Measurements from ENCODE around the gene UNC79.
"Not testable (repeated sequence)": the region's sequence is repeated elsewhere in the genome, so short reads cannot be mapped to it uniquely, and the experiment has no call there.

The UNC79 gene

DNA sequence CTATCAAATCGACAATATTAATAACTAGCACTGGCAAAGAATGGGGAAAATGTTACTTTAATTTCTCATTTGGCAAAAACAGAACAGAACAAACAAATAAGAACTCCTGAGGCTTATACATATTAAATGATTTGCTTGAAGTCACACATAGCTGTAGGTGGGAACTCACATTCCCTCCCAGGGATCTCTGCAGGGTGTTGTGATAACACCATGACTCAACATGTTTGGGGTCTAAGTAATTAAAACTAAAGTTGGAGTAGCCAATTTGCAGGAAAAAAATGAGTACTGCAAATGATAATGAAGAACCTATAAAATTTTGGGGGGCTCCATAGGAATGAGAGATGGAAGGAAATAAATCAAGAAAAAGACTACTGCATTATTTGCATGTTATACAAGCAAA, 27.5 kb downstream of the UNC79 start:
- TF ChIP-seq, protein P1, sequence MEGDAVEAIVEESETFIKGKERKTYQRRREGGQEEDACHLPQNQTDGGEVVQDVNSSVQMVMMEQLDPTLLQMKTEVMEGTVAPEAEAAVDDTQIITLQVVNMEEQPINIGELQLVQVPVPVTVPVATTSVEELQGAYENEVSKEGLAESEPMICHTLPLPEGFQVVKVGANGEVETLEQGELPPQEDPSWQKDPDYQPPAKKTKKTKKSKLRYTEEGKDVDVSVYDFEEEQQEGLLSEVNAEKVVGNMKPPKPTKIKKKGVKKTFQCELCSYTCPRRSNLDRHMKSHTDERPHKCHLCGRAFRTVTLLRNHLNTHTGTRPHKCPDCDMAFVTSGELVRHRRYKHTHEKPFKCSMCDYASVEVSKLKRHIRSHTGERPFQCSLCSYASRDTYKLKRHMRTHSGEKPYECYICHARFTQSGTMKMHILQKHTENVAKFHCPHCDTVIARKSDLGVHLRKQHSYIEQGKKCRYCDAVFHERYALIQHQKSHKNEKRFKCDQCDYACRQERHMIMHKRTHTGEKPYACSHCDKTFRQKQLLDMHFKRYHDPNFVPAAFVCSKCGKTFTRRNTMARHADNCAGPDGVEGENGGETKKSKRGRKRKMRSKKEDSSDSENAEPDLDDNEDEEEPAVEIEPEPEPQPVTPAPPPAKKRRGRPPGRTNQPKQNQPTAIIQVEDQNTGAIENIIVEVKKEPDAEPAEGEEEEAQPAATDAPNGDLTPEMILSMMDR (IDR thresholded peaks at IDR 0.05; ENCODE audit: borderline replicate concordance, control extremely low read depth, extremely low read depth, insufficient read depth, missing control alignments): no peak
- no peak for DNase-seq (ENCODE audit: low spot score)
- in situ Hi-C loops (cut with MboI; ENCODE audit: low sequenced_read_pairs, unreplicated experiment): no loop called here

DNA sequence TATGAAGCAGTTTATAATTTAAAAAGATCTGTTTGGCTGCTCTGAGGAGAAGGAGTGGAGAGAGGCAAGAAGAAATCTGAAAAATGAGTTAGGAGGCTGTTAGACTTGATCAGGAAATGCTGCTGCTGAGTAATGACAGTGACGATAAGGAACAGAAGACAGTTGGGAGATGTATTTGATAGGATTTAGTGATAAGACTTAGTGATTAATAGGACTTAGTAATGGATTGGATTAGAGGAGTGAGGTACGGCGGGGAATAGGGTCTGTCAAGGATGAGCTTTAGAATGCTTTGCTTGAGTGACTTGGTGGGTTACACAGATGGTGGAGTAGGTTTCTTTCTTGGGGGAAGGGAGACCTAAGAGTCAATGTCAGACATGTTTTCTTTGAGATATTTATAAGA, 31.7 kb downstream of the UNC79 start:
- in situ Hi-C loops (cut with MboI; ENCODE audit: low sequenced_read_pairs, unreplicated experiment): no loop called here
- TF ChIP-seq, protein P1 (IDR thresholded peaks at IDR 0.05; ENCODE audit: borderline replicate concordance, control extremely low read depth, extremely low read depth, insufficient read depth, missing control alignments): no peak
- DNase-seq (ENCODE audit: low spot score): no peak

DNA sequence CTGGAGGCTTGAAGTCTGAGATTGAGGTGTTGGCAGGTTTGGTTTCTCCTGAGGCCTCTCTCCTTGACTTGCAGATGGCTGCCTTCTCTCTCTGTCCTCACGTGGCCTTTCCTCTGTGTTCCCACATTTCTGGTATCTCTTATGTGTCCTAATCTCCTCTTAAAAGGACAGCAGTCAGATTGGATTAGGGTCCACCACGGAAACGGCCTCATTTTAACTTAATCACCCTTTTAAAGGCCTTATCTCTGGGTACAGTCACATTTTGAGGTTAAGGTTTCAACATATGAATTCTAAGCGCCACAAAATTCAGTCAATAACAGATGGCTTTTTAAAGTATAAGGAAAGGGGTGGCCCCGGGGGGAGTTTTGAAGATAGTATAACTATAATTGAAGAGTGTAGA, 33.5 kb downstream of the UNC79 start:
- in situ Hi-C loops (cut with MboI; ENCODE audit: low sequenced_read_pairs, unreplicated experiment): no loop called here
- TF ChIP-seq, protein P1 (IDR thresholded peaks at IDR 0.05; ENCODE audit: borderline replicate concordance, control extremely low read depth, extremely low read depth, insufficient read depth, missing control alignments): no peak
- no peak for DNase-seq (ENCODE audit: low spot score)

DNA sequence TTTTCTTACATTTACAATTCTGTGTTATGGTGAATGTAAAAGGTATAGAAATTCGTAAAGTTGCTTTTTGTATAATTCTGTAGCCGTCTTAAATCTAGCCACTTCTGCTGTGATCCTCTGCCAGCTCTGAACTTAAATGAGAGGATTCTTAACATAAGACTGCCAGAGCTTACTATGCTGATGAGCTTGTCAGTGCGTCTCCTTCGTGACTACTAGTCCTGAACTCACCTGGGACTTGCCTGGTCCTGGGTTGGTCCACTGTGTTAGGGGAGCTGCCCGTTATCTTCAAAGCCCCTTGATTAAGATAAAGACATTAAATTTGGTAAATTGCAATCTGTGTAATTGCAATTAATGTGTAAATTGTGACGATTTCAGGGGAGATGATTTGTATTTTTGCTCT, 44.7 kb downstream of the UNC79 start:
- DNase-seq (ENCODE audit: low spot score): no peak
- in situ Hi-C loops (cut with MboI; ENCODE audit: low sequenced_read_pairs, unreplicated experiment): no loop called here
- TF ChIP-seq, protein P1 (IDR thresholded peaks at IDR 0.05; ENCODE audit: borderline replicate concordance, control extremely low read depth, extremely low read depth, insufficient read depth, missing control alignments): no peak

DNA sequence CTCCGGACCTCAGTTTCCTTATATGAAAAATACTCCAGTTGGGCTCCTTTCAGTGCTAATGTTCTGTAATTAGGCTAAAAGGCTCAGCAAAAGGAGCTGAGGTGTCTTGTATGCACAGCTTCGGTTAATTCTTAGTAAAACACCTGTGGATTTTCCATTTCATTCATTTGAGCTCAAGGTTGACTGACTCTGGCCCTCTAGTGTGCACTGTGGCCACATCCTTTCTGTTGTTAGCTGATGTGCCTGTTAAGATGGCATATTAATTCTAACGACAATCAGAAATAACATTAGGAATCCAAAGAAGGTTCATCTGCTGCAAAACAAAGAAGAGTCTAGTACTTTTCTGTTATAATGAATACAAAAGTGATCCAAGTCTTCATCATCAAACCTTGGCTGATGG, 45.6 kb downstream of the UNC79 start:
- in situ Hi-C loops (cut with MboI; ENCODE audit: low sequenced_read_pairs, unreplicated experiment): no loop called here
- TF ChIP-seq, protein P1 (IDR thresholded peaks at IDR 0.05; ENCODE audit: borderline replicate concordance, control extremely low read depth, extremely low read depth, insufficient read depth, missing control alignments): no peak
- DNase-seq (ENCODE audit: low spot score): no peak

DNA sequence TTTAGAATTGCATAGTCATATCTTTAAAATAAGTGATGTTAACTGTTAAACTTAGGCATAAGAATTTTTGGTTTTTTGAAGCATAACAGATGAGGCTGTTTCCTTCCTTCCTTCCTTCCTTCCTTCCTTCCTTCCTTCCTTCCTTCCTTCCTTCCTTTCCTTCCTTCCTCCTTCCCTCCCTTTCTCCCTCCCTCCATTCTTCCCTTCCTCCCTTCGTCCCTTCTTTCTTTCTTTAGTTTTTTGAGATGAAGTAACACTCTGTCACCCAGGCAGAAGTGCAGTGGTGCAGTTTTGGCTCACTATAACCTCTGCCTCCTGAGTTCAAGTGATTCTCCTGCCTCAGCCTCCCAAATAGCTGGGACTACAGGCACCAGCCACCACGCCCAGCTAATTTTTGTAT, 48.3 kb downstream of the UNC79 start:
- in situ Hi-C loops (cut with MboI; ENCODE audit: low sequenced_read_pairs, unreplicated experiment); DNase-seq (ENCODE audit: low spot score): not testable (repeated sequence)

DNA sequence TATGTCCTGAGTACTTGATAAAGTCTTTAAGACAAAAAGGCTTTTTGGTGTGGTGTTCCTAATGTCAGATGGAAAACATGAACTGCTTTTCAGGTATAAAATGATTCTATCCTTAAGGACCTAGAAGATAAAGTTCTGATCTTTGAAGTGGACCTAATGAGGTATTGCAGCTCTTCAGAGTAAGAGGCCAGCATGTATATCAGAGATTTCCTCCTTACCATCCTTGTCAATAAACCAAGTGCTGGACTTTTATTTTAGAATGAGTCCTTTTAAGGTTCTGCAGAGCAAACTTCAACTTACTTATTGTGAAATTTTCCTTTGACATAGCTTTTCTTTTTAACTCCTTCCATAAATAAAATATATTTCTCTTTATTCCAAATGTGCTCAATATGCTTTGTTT, 50.1 kb downstream of the UNC79 start:
- in situ Hi-C loops (cut with MboI; ENCODE audit: low sequenced_read_pairs, unreplicated experiment): no loop called here

More for the DNA sequence above, 50.1 kb downstream of the UNC79 start:
- DNase-seq (ENCODE audit: low spot score): no peak
- TF ChIP-seq, protein P1 (IDR thresholded peaks at IDR 0.05; ENCODE audit: borderline replicate concordance, control extremely low read depth, extremely low read depth, insufficient read depth, missing control alignments): no peak
